Lower leg skin (tissue), 3 donors: ENCODE data around the gene ITIH4.

Source experiments
- POLR2A ChIP-seq, 2 donors: fragments of 450-650 bp; IDR thresholded peaks; one replicate each; pipeline ENCODE4 v1.6.1; 2016 to 2017; ENCODE audit warnings: antibody characterized with exemption in 2 of 2, mild to moderate bottlenecking in 1 of 2, moderate library complexity in 1 of 2
- TF ChIP-seq, protein P1 (sequence below), 3 donors: fragments of 450-650 bp; IDR thresholded peaks; one replicate each; pipeline ENCODE4 v1.5.1; 2016; ENCODE audit warnings: antibody characterized with exemption in 3 of 3, mild to moderate bottlenecking in 3 of 3, moderate library complexity in 2 of 3

DNA sequence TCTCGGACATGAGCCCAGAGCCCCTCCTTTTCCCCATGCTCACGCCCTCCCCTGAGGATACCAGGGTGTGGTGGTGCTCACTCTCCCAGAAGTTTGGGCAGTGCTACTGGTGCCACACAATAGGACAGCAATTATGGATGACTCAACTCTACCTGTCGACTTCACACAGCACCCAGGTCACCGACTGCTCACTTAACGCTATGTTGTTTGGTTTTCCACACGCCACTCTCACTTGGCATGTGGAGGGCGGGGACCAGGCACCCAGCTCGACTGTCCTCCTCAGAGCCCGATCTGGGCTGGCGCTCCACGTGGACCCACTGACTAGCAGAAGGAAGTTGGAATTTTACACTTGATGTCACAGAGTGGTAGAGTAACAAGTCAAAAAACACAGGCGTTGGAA lies 36.0 kb upstream of the ITIH4 start:
- TF ChIP-seq, protein P1, sequence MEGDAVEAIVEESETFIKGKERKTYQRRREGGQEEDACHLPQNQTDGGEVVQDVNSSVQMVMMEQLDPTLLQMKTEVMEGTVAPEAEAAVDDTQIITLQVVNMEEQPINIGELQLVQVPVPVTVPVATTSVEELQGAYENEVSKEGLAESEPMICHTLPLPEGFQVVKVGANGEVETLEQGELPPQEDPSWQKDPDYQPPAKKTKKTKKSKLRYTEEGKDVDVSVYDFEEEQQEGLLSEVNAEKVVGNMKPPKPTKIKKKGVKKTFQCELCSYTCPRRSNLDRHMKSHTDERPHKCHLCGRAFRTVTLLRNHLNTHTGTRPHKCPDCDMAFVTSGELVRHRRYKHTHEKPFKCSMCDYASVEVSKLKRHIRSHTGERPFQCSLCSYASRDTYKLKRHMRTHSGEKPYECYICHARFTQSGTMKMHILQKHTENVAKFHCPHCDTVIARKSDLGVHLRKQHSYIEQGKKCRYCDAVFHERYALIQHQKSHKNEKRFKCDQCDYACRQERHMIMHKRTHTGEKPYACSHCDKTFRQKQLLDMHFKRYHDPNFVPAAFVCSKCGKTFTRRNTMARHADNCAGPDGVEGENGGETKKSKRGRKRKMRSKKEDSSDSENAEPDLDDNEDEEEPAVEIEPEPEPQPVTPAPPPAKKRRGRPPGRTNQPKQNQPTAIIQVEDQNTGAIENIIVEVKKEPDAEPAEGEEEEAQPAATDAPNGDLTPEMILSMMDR (IDR thresholded peaks at IDR 0.05) = no peak
- TF ChIP-seq POLR2A (IDR thresholded peaks at IDR 0.05) = no peak
